ENCODE results near the gene CAP2.
"Not testable (repeated sequence)": the region's sequence is repeated elsewhere in the genome, so short reads cannot be mapped to it uniquely, and the experiment has no call there.

Gene CAP2

DNA sequence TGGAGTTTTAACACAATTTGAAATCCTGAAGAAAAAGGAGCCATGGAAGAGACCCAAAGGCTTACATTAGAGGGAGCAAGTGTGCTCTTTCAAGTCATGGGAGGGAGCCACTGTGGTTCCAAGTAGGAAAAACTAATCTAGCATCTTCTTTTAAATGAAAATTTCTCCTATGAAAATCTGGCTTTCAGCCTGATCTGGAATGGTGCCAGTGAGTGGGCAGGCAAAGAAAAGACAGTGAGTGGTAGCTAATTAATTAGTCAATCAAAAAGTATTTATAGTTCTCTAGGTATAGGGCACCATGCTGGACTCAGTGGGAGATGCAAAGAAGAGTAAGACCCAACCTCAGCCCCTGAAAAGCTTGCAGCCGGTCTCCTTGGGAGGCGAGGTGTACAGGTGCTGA, 21.9 kb downstream of the CAP2 start:
- no peak for DNase-seq
- ATAC-seq (replicated peaks), result no peak

DNA sequence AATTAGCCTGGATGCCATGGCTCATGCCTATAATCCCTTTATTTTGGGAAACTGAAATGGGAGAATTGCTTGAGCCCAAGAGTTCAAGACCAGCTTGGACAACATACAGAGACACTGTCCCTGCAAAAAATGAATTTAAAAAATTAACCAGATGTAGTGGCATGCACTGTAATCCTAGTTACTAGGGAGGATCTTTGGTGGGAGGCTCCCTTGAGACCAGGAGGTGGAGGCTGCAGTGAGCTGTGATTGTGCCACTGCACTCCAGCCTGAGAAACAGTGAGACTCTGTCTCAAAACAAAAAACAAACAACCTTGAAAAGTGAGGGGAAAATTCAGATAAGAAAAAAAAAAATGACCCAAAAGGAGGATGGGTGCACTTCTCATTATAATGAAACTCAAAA, 23.4 kb downstream of the CAP2 start:
- H3K27me3 Mint-ChIP-seq, result peaks cover 0 to 9% of the 10 kb centered on the region in 2 donors
- ATAC-seq (replicated peaks) (no peak), DNase-seq (no peak)
- no peaks in the 10 kb centered on the region for H3K36me3 Mint-ChIP-seq
- H3K4me3 Mint-ChIP-seq, result no peak overlapping the region
- H3K9me3 Mint-ChIP-seq, result peaks cover 0 to 2% of the 10 kb centered on the region in 2 donors
- no peak overlapping the region for H3K27ac Mint-ChIP-seq
- no peaks in the 10 kb centered on the region for H3K4me1 Mint-ChIP-seq

More for the DNA sequence above, 21.9 kb downstream of the CAP2 start:
- H3K27me3 Mint-ChIP-seq, result peaks cover 0 to 7% of the 10 kb centered on the region in 2 donors
- H3K36me3 Mint-ChIP-seq, result no peaks in the 10 kb centered on the region
- H3K9me3 Mint-ChIP-seq, result peaks cover 0 to 2% of the 10 kb centered on the region in 2 donors
- H3K4me3 Mint-ChIP-seq, result no peak overlapping the region
- no peak overlapping the region for H3K27ac Mint-ChIP-seq
- H3K4me1 Mint-ChIP-seq, result no peaks in the 10 kb centered on the region

DNA sequence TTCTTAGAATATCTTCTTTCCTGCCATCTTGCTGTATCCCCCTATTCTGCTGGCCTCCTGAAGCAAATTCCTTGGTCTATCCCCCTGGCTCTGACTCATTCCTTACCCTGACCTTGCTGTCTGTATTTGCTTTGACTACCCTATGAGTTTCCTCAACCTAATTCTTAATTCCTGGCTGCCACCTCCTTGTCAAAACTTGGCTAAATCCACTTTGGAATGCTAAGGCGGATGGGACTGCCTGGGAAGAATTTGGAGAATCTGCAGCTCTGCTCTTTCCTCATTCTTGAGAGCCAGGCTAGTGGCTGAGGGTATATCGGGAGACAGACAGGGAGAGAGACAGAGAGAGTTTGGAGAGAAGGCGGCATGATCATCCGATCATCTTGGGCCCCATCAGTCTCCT, 24.4 kb downstream of the CAP2 start:
- H3K4me3 Mint-ChIP-seq, result no peak overlapping the region
- H3K4me1 Mint-ChIP-seq, result no peaks in the 10 kb centered on the region
- H3K27me3 Mint-ChIP-seq, result peaks cover 0 to 9% of the 10 kb centered on the region in 2 donors
- H3K36me3 Mint-ChIP-seq, result no peaks in the 10 kb centered on the region
- ATAC-seq (replicated peaks), result no peak
- no peak for DNase-seq
- no peak overlapping the region for H3K27ac Mint-ChIP-seq
- H3K9me3 Mint-ChIP-seq, result peaks cover 0 to 2% of the 10 kb centered on the region in 2 donors

DNA sequence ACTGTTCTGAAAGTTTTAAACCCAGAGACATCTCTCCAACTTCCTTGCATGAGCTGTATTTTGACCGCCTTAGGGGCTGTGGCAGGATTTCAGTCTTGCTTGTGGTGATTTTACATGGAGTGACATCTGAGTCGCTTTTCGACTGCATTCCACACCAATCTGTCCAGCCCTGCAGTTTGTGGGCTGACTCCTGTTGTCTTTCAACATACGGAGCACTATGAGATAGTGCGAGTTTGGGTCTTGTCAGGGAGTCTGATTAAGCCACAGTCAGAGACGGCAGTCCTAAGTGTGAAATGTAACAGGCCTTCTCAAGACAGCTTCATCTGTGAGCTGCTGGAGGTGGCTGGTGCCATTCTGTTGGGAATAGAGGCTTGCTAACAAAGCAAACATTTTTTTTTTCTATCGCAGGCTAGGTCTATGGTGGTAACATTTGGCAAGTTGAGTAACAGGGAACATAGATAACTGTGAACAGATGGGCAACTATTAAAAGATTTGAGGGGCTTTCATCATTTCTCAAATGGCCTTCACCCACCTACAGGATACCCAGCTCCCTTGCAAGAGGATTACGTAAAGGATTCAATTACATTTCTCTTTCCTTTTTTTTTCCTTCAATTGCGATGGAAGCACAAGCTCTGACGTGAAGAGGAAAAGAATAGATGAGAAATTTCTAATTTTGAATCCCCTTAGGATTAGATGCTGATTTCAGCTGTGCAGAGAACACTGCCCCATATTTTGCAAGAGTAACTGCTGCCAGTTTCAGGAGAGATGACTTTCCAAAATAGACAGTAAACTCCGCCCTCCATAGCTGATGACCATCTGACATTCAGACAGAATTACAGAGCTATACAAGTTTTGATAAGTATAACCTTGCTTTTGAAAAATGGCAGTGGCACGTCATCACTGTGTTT, 25.1 kb downstream of the CAP2 start:
- H3K9me3 Mint-ChIP-seq, result peaks cover 0 to 2% of the 10 kb centered on the region in 2 donors
- no peak overlapping the region for H3K4me3 Mint-ChIP-seq

DNA sequence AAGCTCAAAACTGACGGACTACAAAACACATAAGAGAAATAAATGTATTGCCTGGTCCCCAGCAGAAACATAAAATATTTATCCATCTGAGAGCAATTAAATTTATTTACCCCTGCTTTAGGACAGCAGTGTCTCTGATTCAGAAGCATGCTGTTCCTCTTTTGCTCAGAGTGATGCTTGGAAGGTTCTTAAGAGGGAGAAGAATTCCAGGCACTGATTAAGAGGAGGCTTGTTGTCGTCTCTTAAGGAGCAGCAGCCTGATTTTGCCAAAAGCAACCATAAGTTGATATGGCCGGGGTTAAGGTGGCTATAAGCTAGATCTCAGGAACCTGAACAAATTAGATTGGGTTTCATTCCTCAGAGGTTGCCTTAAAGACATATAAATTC, 25.8 kb downstream of the CAP2 start:
- H3K4me3 Mint-ChIP-seq, result no peak overlapping the region
- no peaks in the 10 kb centered on the region for H3K4me1 Mint-ChIP-seq
- H3K27ac Mint-ChIP-seq, result no peak overlapping the region
- DNase-seq (no peak), ATAC-seq (replicated peaks) (no peak)
- peaks cover 0 to 2% of the 10 kb centered on the region in 2 donors for H3K9me3 Mint-ChIP-seq
- peaks cover 0 to 9% of the 10 kb centered on the region in 2 donors for H3K27me3 Mint-ChIP-seq
- no peaks in the 10 kb centered on the region for H3K36me3 Mint-ChIP-seq

More for the DNA sequence above, 25.1 kb downstream of the CAP2 start:
- DNase-seq (no peak), ATAC-seq (replicated peaks) (no peak)
- peaks cover 0 to 9% of the 10 kb centered on the region in 2 donors for H3K27me3 Mint-ChIP-seq
- H3K36me3 Mint-ChIP-seq, result no peaks in the 10 kb centered on the region
- no peak overlapping the region for H3K27ac Mint-ChIP-seq
- no peaks in the 10 kb centered on the region for H3K4me1 Mint-ChIP-seq

DNA sequence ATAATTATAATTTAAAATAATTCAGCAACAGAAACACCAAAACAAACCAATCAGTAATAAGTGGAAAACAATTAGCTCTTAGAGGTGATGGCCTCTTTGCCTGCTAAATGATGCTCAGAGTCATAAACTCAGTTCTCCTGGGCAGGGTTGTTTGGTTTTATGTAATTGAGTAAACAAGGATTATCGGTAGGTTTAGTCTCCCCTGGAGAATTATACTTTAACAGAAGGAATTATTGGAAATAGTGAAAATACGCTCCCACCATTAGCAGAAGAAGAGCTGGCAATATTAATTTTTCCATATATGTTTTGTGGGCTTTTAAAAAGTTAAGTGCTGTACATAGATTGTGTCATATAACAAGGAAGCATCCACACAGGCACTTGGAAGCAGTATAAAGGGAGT, 27.0 kb downstream of the CAP2 start:
- Mint-ChIP-seq H3K27me3 (peaks cover 0 to 9% of the 10 kb centered on the region in 2 donors), H3K4me3 (no peak overlapping the region), H3K36me3 (no peaks in the 10 kb centered on the region), H3K9me3 (no peaks in the 10 kb centered on the region), H3K27ac (no peak overlapping the region), H3K4me1 (no peaks in the 10 kb centered on the region)
- DNase-seq (no peak), ATAC-seq (replicated peaks) (no peak)

DNA sequence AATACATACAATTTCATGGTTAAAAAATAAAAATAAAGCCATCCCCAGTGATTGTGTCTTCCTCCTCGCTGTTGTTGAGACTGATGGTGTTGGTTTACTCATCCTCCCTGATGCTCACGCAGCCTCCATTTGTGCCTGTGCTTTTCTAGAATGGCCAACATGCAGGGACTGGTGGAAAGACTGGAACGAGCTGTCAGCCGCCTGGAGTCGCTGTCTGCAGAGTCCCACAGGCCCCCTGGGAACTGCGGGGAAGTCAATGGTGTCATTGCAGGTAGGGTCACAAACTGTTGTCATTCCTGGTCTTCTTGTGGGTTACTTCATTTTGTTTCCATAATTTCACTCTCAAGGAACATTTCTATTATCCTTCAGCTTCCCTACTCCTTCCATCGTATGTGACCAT, 28.0 kb downstream of the CAP2 start:
- DNase-seq (no peak), ATAC-seq (replicated peaks) (no peak)
- Mint-ChIP-seq H3K9me3 (no peaks in the 10 kb centered on the region), H3K27ac (no peak overlapping the region), H3K27me3 (peaks cover 0 to 9% of the 10 kb centered on the region in 2 donors), H3K4me1 (no peaks in the 10 kb centered on the region), H3K36me3 (no peaks in the 10 kb centered on the region), H3K4me3 (no peak overlapping the region)

DNA sequence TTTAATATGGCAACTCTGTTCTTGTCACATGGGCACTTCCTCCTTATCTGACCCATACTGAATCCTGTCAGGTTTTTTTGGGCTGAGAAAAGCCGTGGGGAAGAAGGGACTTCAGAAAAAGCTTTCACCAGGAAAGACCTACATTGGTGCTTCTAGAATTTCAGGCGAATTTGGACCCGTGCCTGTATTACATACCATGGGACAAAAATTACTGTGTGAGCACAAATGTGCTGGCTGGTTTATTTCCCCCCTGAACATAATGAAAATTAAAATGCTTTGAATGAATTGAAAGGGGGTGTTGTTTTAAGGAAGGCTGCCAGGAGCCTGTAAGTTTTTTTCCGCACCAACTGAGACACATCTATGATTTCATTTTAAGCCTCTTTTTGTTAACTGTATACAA, 29.6 kb downstream of the CAP2 start:
- DNase-seq (no peak), ATAC-seq (replicated peaks) (no peak)
- Mint-ChIP-seq H3K4me1 (no peaks in the 10 kb centered on the region), H3K4me3 (no peak overlapping the region), H3K27me3 (peaks cover 0 to 10% of the 10 kb centered on the region in 2 donors), H3K27ac (no peak overlapping the region), H3K9me3 (peaks cover 0 to 3% of the 10 kb centered on the region in 2 donors), H3K36me3 (no peaks in the 10 kb centered on the region)

DNA sequence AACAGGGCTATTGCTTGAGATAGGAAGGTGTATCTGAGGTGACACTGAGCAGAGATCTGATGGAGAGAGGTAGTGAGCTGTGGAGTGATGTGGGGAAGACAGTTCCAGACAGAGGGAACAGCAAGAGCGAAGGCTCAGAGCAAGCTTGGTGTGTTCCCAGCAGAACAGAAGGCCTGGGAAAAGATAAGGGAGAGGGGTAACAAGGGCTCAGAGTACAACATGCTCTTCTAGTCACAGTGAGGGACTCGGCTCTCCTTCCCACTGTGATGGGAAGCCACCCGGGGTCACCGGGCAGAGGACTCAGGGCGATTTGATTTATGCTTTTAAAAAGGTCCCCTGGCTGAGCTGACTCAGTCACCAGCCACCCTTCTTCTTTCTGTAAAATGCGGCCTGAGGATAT, 33.7 kb downstream of the CAP2 start:
- no peak for ATAC-seq (replicated peaks)

DNA sequence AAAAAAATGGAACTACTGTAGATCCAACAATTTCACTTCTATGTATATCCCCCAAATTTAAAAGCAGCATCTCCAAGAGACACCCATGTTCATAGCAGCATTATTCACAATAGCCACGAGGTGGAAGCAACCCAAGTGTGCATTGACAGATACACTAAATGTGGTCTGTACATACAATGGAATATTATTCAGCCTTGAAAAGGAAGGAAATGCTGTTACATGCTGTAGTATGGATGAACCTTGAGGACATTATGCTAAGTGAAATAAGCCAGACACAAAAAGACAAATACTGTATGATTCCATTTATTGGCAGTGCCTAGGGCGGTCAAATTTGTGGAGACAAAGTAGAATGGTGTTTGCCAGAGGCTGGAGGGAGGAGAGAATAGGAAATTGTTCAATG, 34.2 kb downstream of the CAP2 start:
- H3K27me3 Mint-ChIP-seq, result peaks cover 0 to 4% of the 10 kb centered on the region in 2 donors
- peaks cover 0 to 3% of the 10 kb centered on the region in 2 donors for H3K9me3 Mint-ChIP-seq
- no peaks in the 10 kb centered on the region for H3K4me1 Mint-ChIP-seq
- no peak for ATAC-seq (replicated peaks)
- no peak overlapping the region for H3K4me3 Mint-ChIP-seq
- H3K27ac Mint-ChIP-seq, result no peak overlapping the region
- no peak for DNase-seq
- H3K36me3 Mint-ChIP-seq, result no peaks in the 10 kb centered on the region

More for the DNA sequence above, 33.7 kb downstream of the CAP2 start:
- no peak for DNase-seq
- Mint-ChIP-seq H3K27me3 (peaks cover 0 to 4% of the 10 kb centered on the region in 2 donors), H3K36me3 (no peaks in the 10 kb centered on the region), H3K4me1 (no peaks in the 10 kb centered on the region), H3K9me3 (peaks cover 0 to 3% of the 10 kb centered on the region in 2 donors), H3K4me3 (no peak overlapping the region), H3K27ac (no peak overlapping the region)

DNA sequence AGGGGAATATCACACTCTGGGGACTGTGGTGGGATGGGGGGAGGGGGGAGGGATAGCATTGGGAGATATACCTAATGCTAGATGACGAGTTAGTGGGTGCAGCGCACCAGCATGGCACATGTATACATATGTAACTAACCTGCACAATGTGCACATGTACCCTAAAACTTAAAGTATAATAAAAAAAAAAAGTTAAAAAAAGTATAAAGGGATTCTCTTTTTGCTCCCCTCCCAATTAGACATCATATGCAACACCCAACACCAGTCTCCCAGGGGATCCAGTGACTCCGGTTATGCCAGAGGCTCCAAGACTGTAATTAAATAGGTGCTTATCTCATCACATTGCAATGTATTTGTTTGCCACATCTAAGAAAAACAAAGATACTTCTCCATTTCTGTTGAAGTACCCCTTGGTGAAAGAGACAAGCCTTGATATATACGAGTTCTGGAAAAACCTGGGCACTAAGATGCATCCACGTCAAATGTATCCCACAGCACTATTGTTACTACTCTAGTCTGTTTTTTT, 35.3 kb downstream of the CAP2 start:
- H3K27ac Mint-ChIP-seq; ATAC-seq (replicated peaks); H3K9me3 Mint-ChIP-seq; DNase-seq; H3K4me3 Mint-ChIP-seq; H3K36me3 Mint-ChIP-seq; H3K4me1 Mint-ChIP-seq; H3K27me3 Mint-ChIP-seq: not testable (repeated sequence)

DNA sequence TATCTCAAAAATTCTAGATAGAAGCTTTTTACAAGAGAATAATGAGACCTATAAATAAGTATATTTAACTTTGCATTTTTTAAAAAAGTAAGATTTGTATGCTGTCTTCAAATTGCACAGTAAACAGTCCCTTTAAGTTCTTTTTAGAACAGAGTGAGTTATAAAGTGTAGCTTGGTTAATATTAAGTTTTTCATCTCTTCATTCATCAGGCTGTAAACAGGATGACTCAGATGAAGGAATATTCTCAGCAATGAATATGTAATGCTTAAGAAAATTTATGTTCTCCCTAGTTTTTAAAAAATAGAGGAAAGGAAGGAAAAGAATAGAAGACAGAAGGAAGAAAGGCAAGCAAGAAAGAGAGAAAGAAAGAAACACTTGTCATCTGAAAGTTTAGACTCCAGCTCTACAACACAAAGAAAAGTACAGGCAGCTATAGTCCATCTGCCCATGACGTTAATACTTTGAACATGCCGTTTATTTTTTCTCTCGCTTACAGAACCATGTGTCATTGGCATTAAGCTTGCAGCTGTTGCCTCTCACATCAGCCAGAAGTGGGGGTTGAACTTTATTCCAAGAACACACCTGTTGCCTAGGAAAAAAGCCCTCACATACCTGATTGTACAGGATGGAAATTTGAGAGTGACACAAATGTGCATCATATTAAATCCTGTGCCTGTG, 36.1 kb downstream of the CAP2 start:
- ATAC-seq (replicated peaks) (no peak), DNase-seq (no peak)
- Mint-ChIP-seq H3K4me1 (no peaks in the 10 kb centered on the region), H3K27ac (no peak overlapping the region), H3K27me3 (peaks cover 0 to 4% of the 10 kb centered on the region in 2 donors), H3K36me3 (no peaks in the 10 kb centered on the region), H3K9me3 (peaks cover 0 to 3% of the 10 kb centered on the region in 2 donors), H3K4me3 (no peak overlapping the region)

DNA sequence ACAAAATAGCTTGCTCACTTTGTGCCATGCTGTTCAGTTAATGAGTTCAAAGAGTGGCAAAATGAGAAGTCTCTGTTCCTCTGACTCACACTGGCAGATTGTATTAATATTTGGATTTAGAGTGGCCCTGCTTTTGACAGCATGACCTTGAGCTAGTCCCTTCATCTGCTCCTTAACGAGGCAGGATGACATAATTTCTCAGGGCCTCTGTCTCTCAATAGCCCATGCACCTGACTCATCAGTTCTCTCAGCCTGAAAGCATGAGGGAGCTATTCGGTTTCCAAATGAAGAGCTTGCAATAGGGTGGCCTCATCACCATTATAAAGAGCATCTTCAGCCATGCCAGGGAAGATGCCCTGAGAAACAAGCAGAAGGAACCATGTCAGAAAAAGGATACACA, 38.2 kb downstream of the CAP2 start:
- Mint-ChIP-seq H3K4me1 (no peaks in the 10 kb centered on the region), H3K27me3 (peaks cover 0 to 4% of the 10 kb centered on the region in 2 donors), H3K36me3 (no peaks in the 10 kb centered on the region), H3K27ac (no peak overlapping the region), H3K4me3 (no peak overlapping the region), H3K9me3 (peaks cover 0 to 3% of the 10 kb centered on the region in 2 donors)
- DNase-seq (no peak), ATAC-seq (replicated peaks) (no peak)

DNA sequence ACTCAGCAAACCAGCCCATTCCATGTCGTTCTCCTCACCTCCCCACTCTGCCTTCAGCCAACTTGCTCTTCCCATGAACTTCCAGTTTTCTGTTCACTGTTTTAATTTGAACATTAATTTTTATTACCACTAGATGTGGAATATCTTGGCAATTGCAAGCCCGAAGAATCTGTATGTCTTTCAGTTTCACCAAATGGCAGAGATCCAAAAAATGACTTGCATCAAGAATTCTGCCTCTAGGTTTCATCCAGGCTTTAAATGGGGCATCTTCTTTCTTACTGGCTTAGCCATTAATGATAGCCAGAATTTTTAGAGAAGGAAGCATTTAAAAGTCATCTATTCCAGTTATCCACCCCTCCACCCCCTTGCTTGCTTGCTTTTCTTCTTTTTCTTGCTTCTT, 39.0 kb downstream of the CAP2 start:
- DNase-seq, result no peak
- Mint-ChIP-seq H3K36me3 (no peaks in the 10 kb centered on the region), H3K27ac (no peak overlapping the region), H3K9me3 (peaks cover 0 to 3% of the 10 kb centered on the region in 2 donors), H3K4me3 (no peak overlapping the region), H3K4me1 (no peaks in the 10 kb centered on the region), H3K27me3 (no peaks in the 10 kb centered on the region)
- ATAC-seq (replicated peaks), result no peak

All from stimulated activated naive B cell treated with anti-CD40 and anti-IgM and Interleukin-4, amounts not matched to agents 10 μg/mL and 1 μg/mL and 100 μg/mL, for 72 hours (primary cell).